PC-9 (cell line): ENCODE measurements around the gene PLXDC2.

Experiments
- CTCF ChIP-seq: fragments of 200-600 bp; sonication (generic); conservative IDR thresholded peaks from 2 replicates; pipeline ENCODE4 v1.6.1; 2017; ENCODE audit warnings: mixed run types, antibody characterized with exemption, mild to moderate bottlenecking, moderate library complexity
- EZH2 ChIP-seq: fragments of 200-600 bp; sonication (generic); IDR thresholded peaks from 2 replicates; pipeline ENCODE4 v1.8.0; 2017; ENCODE audit warnings: antibody characterized with exemption, low read depth

GRCh38 chr10:20330246-20330645 is 514.0 kb downstream of the PLXDC2 start:
- TF ChIP-seq CTCF = no peak
- TF ChIP-seq EZH2 = no peak
